Measurements from ENCODE around the gene ARHGAP36.

DNA sequence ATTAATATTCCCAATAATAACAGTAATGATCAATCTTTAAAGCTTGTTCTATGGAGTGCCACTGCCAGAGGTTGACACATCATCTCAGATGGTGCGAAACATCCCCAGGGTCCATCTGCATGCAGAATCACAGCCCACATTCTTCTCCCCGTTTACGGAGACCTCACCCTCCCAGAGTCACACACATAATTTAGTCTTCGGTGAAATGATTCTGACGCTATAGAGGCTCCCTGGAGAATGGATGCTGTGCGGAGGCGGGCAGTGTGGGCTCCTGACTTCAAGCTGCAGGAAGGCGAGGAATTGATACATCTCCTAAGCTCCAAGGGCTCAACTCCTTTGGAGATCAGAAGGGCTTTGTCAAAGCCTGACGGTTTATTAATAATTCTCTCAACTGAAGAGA, 11.0 kb upstream of the ARHGAP36 start:
- no peak for TF ChIP-seq POLR2A (IDR thresholded peaks at IDR 0.05)
- TF ChIP-seq, protein P1, sequence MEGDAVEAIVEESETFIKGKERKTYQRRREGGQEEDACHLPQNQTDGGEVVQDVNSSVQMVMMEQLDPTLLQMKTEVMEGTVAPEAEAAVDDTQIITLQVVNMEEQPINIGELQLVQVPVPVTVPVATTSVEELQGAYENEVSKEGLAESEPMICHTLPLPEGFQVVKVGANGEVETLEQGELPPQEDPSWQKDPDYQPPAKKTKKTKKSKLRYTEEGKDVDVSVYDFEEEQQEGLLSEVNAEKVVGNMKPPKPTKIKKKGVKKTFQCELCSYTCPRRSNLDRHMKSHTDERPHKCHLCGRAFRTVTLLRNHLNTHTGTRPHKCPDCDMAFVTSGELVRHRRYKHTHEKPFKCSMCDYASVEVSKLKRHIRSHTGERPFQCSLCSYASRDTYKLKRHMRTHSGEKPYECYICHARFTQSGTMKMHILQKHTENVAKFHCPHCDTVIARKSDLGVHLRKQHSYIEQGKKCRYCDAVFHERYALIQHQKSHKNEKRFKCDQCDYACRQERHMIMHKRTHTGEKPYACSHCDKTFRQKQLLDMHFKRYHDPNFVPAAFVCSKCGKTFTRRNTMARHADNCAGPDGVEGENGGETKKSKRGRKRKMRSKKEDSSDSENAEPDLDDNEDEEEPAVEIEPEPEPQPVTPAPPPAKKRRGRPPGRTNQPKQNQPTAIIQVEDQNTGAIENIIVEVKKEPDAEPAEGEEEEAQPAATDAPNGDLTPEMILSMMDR (IDR thresholded peaks at IDR 0.05): no peak
